K562 (cell line): Measurements from ENCODE around the gene TBX1. TPM values are rescaled to one million over a fixed set of nuclear protein-coding genes. Genes with fewer than 3 reads are reported as not detected.

ENCODE experiments used
- ARID1B ChIP-seq: fragments of 450-650 bp; IDR thresholded peaks from 2 replicates; pipeline ENCODE4 v1.6.1; 2016; ENCODE audit warnings: antibody characterized with exemption, mild to moderate bottlenecking, inconsistent platforms
- CBX3 ChIP-seq, 2 experiments: IDR thresholded peaks; 1 replicate in 1 of 2; 2 replicates in 1 of 2; pipeline ENCODE4 v1.6.1; 2012; ENCODE audit warnings: inconsistent platforms in 2 of 2, low read length in 2 of 2, borderline replicate concordance in 1 of 2, control low read depth in 1 of 2
- EHMT2 ChIP-seq: fragments of 450-650 bp; IDR thresholded peaks from 2 replicates; pipeline ENCODE4 v1.6.1; 2018; ENCODE audit warnings: antibody characterized with exemption
- FOSL1 ChIP-seq: fragments of 200-800 bp; sonication (Bioruptor generic); conservative IDR thresholded peaks from 2 replicates; pipeline ENCODE4 v1.6.1; 2016; ENCODE audit warnings: missing genetic modification characterization, missing compliant biosample characterization
- HLTF ChIP-seq: fragments of 450-650 bp; IDR thresholded peaks from 2 replicates; pipeline ENCODE4 v1.6.1; 2016
- HSF4 ChIP-seq: fragments of 250-450 bp; sonication (Bioruptor Pico); IDR thresholded peaks from 2 replicates; pipeline ENCODE4 v2.1.2; 2022; ENCODE audit warnings: mild to moderate bottlenecking, moderate library complexity, borderline replicate concordance
- KLF13 ChIP-seq: fragments of 450-650 bp; IDR thresholded peaks from 2 replicates; pipeline ENCODE4 v1.6.1; 2016; ENCODE audit warnings: missing genetic modification characterization, low read depth, mild to moderate bottlenecking, missing compliant biosample characterization, moderate library complexity, borderline replicate concordance
- NEUROD1 ChIP-seq: fragments of 150-350 bp; IDR thresholded peaks from 2 replicates; pipeline ENCODE4 v1.6.1; 2014; ENCODE audit warnings: borderline replicate concordance, low read length, low read depth; ENCODE audit not compliant: partially characterized antibody
- NFIC ChIP-seq: fragments of 450-650 bp; IDR thresholded peaks from 2 replicates; pipeline ENCODE4 v1.6.1; 2017; ENCODE audit warnings: mild to moderate bottlenecking, inconsistent platforms
- RBM15 ChIP-seq: fragments of 200-400 bp; formaldehyde crosslinking; IDR thresholded peaks from 2 replicates; pipeline ENCODE4 v1.6.1; 2018; ENCODE audit warnings: mild to moderate bottlenecking, low read length, moderate library complexity; ENCODE audit not compliant: insufficient read depth
- SIX5 ChIP-seq, 2 experiments: IDR thresholded peaks; 2 replicates each; pipeline ENCODE4 v1.6.1; 2011; ENCODE audit warnings: low read length in 2 of 2, borderline replicate concordance in 1 of 2, low read depth in 1 of 2, mild to moderate bottlenecking in 1 of 2, moderate library complexity in 1 of 2; ENCODE audit not compliant: insufficient read depth in 1 of 2
- SMARCA5 ChIP-seq: fragments of 450-650 bp; IDR thresholded peaks from 2 replicates; pipeline ENCODE4 v1.6.1; 2016
- ZNF217 ChIP-seq: sonication (generic); formaldehyde crosslinking; IDR thresholded peaks from 2 replicates; pipeline ENCODE4 v1.8.0; 2022; ENCODE audit warnings: mild to moderate bottlenecking, missing genetic modification reagents
- ZNF24 ChIP-seq: fragments of 450-650 bp; IDR thresholded peaks from 2 replicates; pipeline ENCODE4 v1.6.1; 2016
- ZNF668 ChIP-seq: fragments of 250-450 bp; sonication (Bioruptor Pico); IDR thresholded peaks from 2 replicates; pipeline ENCODE4 v1.8.0; 2022; ENCODE audit warnings: mild to moderate bottlenecking, inconsistent platforms
- ZNF717 ChIP-seq: fragments of 250-450 bp; sonication (Bioruptor Pico); IDR thresholded peaks from 2 replicates; pipeline ENCODE4 v1.5.0; 2021
- ZSCAN32 ChIP-seq: fragments of 450-650 bp; formaldehyde crosslinking; IDR thresholded peaks from 2 replicates; pipeline ENCODE4 v1.4.0; 2020; ENCODE audit warnings: mild to moderate bottlenecking, moderate library complexity
- polyA plus RNA-seq, 8 experiments: library from polyadenylated mRNA; depleted of rRNA in 4 of 8; stranded (reverse) in 5 of 8; unstranded in 3 of 8; fragments of >200 nt; fragmentation: Nextera tagmentation in 2 of 8; fragmentation: Illumina TruSeq in 1 of 8; extraction: Ambion mirVana in 2 of 8; extraction: Trizol in 1 of 8; gene quantifications; 2 replicates each; pipeline versions ENCODE4 v1.2.1 to v1.2.3, GENCODE V29; 2011 to 2014; ENCODE audit warnings: inconsistent platforms in 1 of 8, missing spikeins in 1 of 8
- total RNA-seq, 7 experiments: library from RNA; depleted of rRNA in 6 of 7; stranded (reverse); fragments of >200 nt in 6 of 7; fragmentation: Illumina TruSeq in 2 of 7; extraction: Trizol in 2 of 7; gene quantifications; 2 replicates each; pipeline versions ENCODE4 v1.2.1 to v1.2.3, GENCODE V29; 2011 to 2021; ENCODE audit warnings: low replicate concordance in 1 of 7
- TF ChIP-seq, protein P1 (sequence below): sonication (generic); formaldehyde crosslinking; IDR thresholded peaks from 2 replicates; pipeline ENCODE4 v1.8.1; 2023; ENCODE audit warnings: mild to moderate bottlenecking, missing genetic modification reagents
- TF ChIP-seq, protein P2 (sequence below): fragments of 250-450 bp; sonication (Bioruptor Pico); IDR thresholded peaks from 2 replicates; pipeline ENCODE4 v1.4.0; 2020

TBX1 gene
- total and polyA plus RNA-seq, 9 of the 15 experiments (the other 6 are each of a cell fraction or from before 2014, with no cell fraction given): 0.07 to 35.0 (median 3.9) TPM

DNA sequence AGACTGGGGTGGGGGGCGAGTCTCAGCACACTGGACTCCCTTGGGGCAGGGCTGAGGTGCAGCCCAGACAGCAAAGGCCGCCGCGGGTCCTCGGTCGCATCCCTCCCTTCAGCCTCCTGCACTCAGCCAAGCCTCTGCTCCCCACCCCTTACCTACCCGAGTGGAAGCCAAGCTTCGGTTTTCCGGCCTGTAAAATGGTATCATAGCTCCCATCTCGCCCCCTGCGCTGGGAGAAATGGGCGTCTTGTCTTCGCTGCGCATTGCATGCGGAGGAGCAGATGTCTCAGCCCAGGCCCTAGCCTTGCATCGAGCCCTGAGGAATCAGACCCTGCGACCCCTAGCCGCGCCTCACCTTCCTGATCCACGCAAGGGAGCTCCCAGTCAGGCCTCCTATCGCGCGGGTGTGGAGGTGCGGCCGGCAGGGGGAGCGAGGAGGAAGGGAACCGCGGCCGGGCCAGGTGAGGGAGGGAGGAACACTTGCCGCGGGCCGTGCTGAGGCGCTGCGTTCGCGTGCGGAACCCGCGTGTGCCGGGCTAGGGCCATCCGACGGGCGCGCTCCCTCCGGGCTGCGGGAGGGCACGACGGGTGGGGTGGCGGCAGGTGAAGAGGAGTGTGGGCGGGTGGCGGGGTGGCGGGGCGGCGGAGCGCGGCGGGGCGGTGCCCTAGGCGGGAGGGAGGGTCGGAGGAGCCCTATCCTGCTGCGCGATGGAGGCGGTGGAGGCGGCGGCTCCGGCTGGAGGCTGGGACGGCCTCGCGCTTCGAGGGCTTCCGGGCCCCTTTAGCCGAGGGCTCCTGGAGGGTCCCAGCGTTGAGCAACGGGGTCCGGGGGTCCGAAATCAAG is 4.1 kb upstream of the TBX1 start (continued):
- TF ChIP-seq, protein P1, sequence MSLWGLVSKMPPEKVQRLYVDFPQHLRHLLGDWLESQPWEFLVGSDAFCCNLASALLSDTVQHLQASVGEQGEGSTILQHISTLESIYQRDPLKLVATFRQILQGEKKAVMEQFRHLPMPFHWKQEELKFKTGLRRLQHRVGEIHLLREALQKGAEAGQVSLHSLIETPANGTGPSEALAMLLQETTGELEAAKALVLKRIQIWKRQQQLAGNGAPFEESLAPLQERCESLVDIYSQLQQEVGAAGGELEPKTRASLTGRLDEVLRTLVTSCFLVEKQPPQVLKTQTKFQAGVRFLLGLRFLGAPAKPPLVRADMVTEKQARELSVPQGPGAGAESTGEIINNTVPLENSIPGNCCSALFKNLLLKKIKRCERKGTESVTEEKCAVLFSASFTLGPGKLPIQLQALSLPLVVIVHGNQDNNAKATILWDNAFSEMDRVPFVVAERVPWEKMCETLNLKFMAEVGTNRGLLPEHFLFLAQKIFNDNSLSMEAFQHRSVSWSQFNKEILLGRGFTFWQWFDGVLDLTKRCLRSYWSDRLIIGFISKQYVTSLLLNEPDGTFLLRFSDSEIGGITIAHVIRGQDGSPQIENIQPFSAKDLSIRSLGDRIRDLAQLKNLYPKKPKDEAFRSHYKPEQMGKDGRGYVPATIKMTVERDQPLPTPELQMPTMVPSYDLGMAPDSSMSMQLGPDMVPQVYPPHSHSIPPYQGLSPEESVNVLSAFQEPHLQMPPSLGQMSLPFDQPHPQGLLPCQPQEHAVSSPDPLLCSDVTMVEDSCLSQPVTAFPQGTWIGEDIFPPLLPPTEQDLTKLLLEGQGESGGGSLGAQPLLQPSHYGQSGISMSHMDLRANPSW: peak; percentile 98
- TF ChIP-seq, protein P2, sequence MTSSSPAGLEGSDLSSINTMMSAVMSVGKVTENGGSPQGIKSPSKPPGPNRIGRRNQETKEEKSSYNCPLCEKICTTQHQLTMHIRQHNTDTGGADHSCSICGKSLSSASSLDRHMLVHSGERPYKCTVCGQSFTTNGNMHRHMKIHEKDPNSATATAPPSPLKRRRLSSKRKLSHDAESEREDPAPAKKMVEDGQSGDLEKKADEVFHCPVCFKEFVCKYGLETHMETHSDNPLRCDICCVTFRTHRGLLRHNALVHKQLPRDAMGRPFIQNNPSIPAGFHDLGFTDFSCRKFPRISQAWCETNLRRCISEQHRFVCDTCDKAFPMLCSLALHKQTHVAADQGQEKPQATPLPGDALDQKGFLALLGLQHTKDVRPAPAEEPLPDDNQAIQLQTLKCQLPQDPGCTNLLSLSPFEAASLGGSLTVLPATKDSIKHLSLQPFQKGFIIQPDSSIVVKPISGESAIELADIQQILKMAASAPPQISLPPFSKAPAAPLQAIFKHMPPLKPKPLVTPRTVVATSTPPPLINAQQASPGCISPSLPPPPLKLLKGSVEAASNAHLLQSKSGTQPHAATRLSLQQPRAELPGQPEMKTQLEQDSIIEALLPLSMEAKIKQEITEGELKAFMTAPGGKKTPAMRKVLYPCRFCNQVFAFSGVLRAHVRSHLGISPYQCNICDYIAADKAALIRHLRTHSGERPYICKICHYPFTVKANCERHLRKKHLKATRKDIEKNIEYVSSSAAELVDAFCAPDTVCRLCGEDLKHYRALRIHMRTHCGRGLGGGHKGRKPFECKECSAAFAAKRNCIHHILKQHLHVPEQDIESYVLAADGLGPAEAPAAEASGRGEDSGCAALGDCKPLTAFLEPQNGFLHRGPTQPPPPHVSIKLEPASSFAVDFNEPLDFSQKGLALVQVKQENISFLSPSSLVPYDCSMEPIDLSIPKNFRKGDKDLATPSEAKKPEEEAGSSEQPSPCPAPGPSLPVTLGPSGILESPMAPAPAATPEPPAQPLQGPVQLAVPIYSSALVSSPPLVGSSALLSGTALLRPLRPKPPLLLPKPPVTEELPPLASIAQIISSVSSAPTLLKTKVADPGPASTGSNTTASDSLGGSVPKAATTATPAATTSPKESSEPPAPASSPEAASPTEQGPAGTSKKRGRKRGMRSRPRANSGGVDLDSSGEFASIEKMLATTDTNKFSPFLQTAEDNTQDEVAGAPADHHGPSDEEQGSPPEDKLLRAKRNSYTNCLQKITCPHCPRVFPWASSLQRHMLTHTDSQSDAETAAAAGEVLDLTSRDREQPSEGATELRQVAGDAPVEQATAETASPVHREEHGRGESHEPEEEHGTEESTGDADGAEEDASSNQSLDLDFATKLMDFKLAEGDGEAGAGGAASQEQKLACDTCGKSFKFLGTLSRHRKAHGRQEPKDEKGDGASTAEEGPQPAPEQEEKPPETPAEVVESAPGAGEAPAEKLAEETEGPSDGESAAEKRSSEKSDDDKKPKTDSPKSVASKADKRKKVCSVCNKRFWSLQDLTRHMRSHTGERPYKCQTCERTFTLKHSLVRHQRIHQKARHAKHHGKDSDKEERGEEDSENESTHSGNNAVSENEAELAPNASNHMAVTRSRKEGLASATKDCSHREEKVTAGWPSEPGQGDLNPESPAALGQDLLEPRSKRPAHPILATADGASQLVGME: peak; percentile 54; the same call in 1 of the 2 replicates
- peak; percentile 74; the same call in 1 of the 2 replicates for TF ChIP-seq HLTF
- TF ChIP-seq ZNF217: no peak
- peak; percentile 4 to 74 for TF ChIP-seq CBX3 (IDR thresholded peaks at IDR 0.05; ENCODE audit: borderline replicate concordance in 1 of 2, low read length in 2 of 2)
- TF ChIP-seq SIX5 (IDR thresholded peaks at IDR 0.05; ENCODE audit: borderline replicate concordance in 1 of 2, insufficient read depth in 1 of 2, low read depth in 1 of 2, low read length in 2 of 2): 0 out of 4 replicates have a peak, but pooled peaks of 1 of the 2 experiments have one; percentile 10
- TF ChIP-seq ZNF668 (CRISPR knock-in tag): no peak
- TF ChIP-seq FOSL1 (tag): no peak
- TF ChIP-seq KLF13 (tag): peak; percentile 82
- no peak for TF ChIP-seq ZNF717 (CRISPR knock-in tag)
- peak; percentile 46; the same call in 1 of the 2 replicates for TF ChIP-seq SMARCA5
- TF ChIP-seq EHMT2: no peak
- no peak; the same call in 1 of the 2 replicates for TF ChIP-seq ARID1B
- TF ChIP-seq NFIC: peak; percentile 73
- TF ChIP-seq HSF4 (CRISPR knock-in tag): no peak
- TF ChIP-seq NEUROD1: peak; percentile 76
- no peak for TF ChIP-seq RBM15
- TF ChIP-seq ZNF24: 0 out of 2 replicates have a peak, but pooled peaks have one; percentile 41
- peak; percentile 53; the same call in 1 of the 2 replicates for TF ChIP-seq ZSCAN32 (CRISPR knock-in tag)
